GF-D8 (cell line): ENCODE results near the gene METTL5.
A peak's percentile ranks its signal among the peaks of the same experiment; 100 is the strongest.
"Not testable (repeated sequence)": the region's sequence is repeated elsewhere in the genome, so short reads cannot be mapped to it uniquely, and the experiment has no call there.

Experiments used
- DNase-seq: peaks from one replicate; lab custom pipeline; 2025; lab: John Stamatoyannopoulos, UW

Gene METTL5

GRCh38 chr2:169824373-169825333 lies at the start of gene METTL5:
METTL5 (minus strand) TSS chr2:169824905; CDS start chr2:169824597, 308 bp downstream.
- peak; percentile 50 for DNase-seq

- no peak for DNase-seq
Observed at GRCh38 chr2:169871994-169872393, 47.3 kb upstream of the METTL5 start.

GRCh38 chr2:169871369-169871768 lies 46.7 kb upstream of the METTL5 start:
- DNase-seq: not testable (repeated sequence)

DNA sequence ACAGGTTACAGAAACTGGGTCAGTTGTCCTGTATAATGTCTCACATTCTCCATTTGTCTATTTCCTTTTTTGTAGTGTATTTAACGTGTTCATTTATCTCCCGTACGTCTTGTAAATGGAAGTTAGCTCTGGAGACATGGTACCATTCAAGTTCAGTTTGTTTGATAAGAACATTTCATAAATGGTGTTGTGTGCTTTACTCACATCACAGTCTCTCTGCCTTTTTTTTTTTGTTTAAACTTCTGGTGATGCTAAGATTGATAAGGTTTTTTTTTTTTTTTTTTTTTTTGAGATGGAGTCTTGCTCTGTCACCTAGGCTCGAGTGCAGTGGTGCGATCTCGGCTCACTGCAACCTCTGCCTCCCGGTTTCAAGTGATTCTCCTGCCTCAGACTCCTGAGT lies 44.2 kb upstream of the METTL5 start:
- DNase-seq: no peak

GRCh38 chr2:169867579-169867978 lies 42.9 kb upstream of the METTL5 start:
- DNase-seq: no peak

- not testable (repeated sequence) for DNase-seq
Observed at GRCh38 chr2:169866230-169866629, 41.5 kb upstream of the METTL5 start.

GRCh38 chr2:169865492-169865891 lies 40.8 kb upstream of the METTL5 start:
- no peak for DNase-seq

GRCh38 chr2:169862816-169863215 lies 38.1 kb upstream of the METTL5 start:
- DNase-seq: no peak

DNA sequence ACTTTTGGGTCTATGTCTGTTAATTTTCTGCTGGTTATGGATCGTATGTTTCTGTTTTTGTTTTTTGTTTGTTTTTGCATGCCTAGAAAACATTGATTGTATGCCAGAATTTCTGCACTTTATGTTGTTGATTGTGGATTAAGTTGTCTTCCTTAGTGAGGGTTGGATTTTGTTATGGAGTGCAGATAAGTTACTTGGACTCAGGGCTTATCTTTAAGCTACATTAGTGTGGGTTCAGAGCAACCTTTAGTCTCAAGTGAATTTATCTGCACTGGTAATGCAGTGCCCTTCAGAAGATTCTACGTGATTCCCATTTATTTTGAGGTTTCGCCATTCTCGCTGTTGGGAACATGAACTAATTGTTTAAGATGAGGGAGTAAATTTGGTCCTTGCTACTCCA lies 35.4 kb upstream of the METTL5 start:
- no peak for DNase-seq

DNA sequence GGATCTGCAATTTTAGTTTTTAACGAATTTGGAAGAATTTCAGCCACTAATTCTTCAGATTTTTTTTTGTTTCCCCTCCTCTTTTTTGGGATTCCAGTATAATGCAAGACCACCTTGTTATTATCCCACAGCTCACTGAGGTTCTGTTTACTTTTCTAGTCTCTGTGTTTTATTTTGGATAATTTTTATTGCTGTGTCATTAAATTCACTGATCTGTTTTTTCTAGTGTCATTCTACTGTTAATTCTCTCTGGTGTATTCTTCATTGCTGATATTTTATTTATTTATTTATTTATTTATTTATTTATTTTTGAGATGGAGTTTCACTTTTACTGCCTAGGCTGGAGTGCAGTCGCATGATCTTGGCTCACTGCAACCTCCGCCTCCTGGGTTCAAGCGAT lies 34.7 kb upstream of the METTL5 start:
- DNase-seq: no peak

- not testable (repeated sequence) for DNase-seq
Observed at GRCh38 chr2:169855281-169856258, 30.9 kb upstream of the METTL5 start.

GRCh38 chr2:169853041-169853668 lies 28.4 kb upstream of the METTL5 start:
- DNase-seq: peak; percentile 10

DNA sequence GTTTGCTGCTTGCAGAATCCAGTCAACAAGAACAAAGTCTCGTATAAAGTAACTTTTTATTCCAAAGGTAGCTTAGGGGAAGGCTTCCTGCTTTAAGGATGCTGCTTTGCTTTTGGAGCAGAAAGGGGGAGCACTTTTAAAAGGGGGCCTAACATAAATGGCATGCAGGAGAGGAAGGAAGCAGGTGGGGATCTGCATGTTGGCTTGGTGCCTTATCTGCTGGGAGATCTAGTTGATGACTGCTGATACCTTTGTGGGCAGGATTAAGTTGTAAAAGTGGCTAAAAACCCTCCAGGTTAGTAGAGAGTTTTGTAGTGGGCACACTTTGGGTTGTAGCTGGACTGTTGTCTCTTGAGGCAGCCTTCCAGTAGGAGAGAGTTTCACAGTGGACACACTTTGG lies 25.0 kb upstream of the METTL5 start:
- DNase-seq: no peak

- DNase-seq: not testable (repeated sequence)
Observed at GRCh38 chr2:169848959-169849693, 24.4 kb upstream of the METTL5 start.

DNA sequence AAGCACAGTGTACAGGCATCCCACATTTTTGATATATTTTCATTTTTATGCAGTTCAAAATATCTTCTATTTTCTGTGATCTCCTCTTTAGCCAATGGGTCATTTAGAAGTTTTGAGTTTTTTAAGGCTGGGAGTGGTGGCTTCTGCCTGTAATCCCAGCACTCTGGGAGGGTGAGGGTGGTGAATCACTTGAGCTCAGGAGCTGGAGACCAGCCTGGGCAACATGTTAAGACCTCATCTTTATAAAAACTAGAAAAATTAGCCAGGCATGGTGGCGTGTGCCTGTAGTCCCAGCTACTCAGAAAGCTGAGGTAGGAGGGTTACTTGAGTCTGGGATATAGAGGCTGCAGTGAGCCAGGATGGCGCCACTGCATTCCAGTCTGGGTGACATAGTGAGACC lies 20.3 kb upstream of the METTL5 start:
- no peak for DNase-seq

GRCh38 chr2:169841625-169842024 lies 16.9 kb upstream of the METTL5 start:
- DNase-seq: not testable (repeated sequence)

- DNase-seq: no peak
Observed at GRCh38 chr2:169840747-169841142, 16.0 kb upstream of the METTL5 start.

DNA sequence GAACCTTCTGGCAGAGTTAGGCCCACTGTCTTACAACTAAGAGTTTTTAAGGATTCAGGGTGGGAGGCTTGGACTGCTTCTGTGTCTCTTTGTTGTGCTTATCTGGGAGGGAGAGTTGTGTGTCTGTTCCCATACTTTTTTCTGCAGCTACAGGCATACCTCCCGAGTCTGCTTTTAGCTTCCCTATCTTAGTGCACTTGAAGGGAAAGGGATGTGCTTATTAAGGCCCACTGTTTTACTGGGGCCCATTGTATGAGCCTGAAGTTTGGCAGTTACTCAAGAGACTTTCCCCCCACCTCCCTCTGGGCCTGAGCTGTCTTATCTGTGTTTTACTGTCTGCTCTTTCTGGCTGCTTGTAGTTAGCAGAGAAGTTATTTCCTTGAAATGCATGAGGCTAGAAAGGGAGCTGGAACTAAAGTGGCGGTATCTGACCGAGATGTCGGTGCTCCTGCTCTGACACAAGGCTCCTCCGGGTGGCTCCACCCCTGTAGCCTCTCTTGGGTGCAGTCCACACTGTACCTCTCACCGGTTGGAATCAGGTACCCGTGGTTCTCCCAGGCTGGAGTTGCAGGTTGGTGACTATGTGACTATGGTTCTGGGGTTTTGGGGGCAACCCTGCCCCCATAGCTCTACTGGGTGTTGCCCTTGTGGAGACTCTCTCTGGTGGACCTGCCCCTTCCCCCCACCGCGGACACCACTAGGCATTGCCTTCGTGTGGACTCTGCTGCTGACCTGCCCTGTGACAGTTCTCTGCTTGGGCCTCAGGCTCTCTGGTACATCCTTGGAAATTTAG lies 15.4 kb upstream of the METTL5 start:
- no peak for DNase-seq

DNA sequence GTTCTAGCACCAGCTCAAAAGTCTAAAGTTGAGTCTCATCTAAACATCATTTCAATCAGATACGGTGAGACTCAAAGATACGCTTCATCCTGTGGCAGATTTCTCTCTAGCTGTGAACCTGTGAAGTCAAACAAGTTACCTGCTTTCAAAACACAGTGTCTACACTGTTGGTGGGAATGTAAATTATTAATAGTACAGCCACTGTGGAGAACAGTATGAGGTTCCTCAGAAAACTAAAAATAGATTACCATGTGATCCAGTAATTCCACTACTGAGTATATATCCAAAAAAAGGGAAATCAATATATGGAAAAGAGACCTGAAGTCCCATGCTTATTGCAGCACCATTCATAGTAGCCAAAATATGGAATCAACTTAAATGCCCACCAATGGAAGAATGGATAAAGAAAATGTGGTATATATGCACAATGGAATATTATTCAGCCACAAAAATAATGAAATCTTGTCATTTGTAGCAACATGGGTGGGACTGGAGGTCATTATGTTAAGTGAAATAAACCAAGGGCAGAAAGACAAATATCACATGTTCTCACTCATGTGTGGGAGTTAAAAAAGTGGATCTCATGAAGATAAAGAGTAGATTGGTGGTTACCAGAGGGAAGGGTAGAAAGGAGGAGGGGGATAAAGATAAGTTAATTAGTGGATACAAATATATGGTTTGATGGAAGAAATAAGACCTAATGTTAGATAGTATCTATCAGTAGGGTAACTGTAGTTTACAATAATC lies 14.2 kb upstream of the METTL5 start:
- no peak for DNase-seq

GRCh38 chr2:169834401-169834800 lies 9.7 kb upstream of the METTL5 start:
- no peak for DNase-seq
